ENCODE results near the gene SCART1. TPM values are rescaled to one million over a fixed set of nuclear protein-coding genes. Genes with fewer than 3 reads are reported as not detected.

SCART1 gene
- total RNA-seq, 1 donor from 2014 or later = not detected

- no peak for TF ChIP-seq CTCF (IDR thresholded peaks at IDR 0.05; ENCODE audit: insufficient read depth, low read length, poor library complexity, severe bottlenecking)
- Histone ChIP-seq H3K4me3 (ENCODE audit: low read depth, low read length) (no peak overlapping the region), H3K36me3 (ENCODE audit: control insufficient read depth, insufficient read depth, low read length) (peaks cover 2% of the 10 kb centered on the region), H3K27me3 (ENCODE audit: control insufficient read depth, insufficient read depth, low read length) (no peaks in the 10 kb centered on the region)
- DNase-seq (ENCODE audit: low read depth) = no peak
These were observed 38.0 kb upstream of the SCART1 start for GRCh38 chr10:133415752-133416151.

- Histone ChIP-seq H3K36me3 (ENCODE audit: control insufficient read depth, insufficient read depth, low read length) (no peaks in the 10 kb centered on the region), H3K4me3 (ENCODE audit: low read depth, low read length) (no peak overlapping the region), H3K27me3 (ENCODE audit: control insufficient read depth, insufficient read depth, low read length) (peaks cover 10% of the 10 kb centered on the region)
- DNase-seq (ENCODE audit: low read depth) = no peak
- no peak for TF ChIP-seq CTCF (IDR thresholded peaks at IDR 0.05; ENCODE audit: insufficient read depth, low read length, poor library complexity, severe bottlenecking)
These were observed 35.3 kb upstream of the SCART1 start for GRCh38 chr10:133418289-133418993.

DNA sequence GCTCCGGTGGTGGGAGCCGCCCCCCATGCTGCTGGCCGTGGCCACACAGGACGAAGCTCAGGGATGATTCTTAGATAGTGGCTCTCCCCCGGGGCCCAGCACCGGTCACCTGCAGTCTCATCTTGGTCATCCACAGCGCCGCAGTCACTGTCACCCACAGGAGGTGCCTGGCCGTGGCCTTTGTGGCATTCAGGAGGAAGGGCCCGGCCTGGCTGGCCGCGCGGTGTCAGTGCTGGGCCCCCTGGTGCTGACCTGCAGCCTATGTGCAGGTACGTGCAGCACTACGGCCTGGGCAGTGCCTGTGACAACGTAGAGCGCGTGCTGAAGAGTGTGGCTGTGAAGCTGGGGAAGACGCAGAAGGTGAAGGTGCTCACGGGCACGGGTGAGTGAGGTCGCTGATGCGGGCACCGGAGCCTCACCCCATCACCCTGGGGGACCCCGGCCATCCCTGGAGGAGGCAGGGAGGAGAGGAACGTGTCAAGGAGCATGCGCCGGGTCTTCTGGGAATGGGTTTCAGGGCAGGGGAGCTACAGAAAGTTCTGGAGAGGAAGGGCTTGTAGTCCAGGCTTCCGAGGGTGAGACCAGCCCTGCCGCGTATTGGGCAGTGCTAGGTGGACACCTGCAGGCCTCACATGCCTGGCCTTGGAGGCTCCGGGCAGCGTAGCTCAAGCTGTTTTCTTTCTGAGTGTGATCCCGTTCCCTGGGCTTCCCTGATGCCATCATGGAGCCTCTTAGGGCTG lies 34.4 kb upstream of the SCART1 start:
- DNase-seq (ENCODE audit: low read depth) = no peak
- H3K4me3 ChIP-seq (ENCODE audit: low read depth, low read length) = no peak overlapping the region
- peaks cover 12% of the 10 kb centered on the region for H3K27me3 ChIP-seq (ENCODE audit: control insufficient read depth, insufficient read depth, low read length)
- no peak for TF ChIP-seq CTCF (IDR thresholded peaks at IDR 0.05; ENCODE audit: insufficient read depth, low read length, poor library complexity, severe bottlenecking)
- H3K36me3 ChIP-seq (ENCODE audit: control insufficient read depth, insufficient read depth, low read length) = no peaks in the 10 kb centered on the region

- H3K4me3 ChIP-seq (ENCODE audit: low read depth, low read length) = no peak overlapping the region
- no peak for TF ChIP-seq CTCF (IDR thresholded peaks at IDR 0.05; ENCODE audit: insufficient read depth, low read length, poor library complexity, severe bottlenecking)
- peaks cover 12% of the 10 kb centered on the region for H3K27me3 ChIP-seq (ENCODE audit: control insufficient read depth, insufficient read depth, low read length)
- no peaks in the 10 kb centered on the region for H3K36me3 ChIP-seq (ENCODE audit: control insufficient read depth, insufficient read depth, low read length)
- DNase-seq (ENCODE audit: low read depth) = no peak
These were observed 33.7 kb upstream of the SCART1 start for GRCh38 chr10:133420028-133420427.

DNA sequence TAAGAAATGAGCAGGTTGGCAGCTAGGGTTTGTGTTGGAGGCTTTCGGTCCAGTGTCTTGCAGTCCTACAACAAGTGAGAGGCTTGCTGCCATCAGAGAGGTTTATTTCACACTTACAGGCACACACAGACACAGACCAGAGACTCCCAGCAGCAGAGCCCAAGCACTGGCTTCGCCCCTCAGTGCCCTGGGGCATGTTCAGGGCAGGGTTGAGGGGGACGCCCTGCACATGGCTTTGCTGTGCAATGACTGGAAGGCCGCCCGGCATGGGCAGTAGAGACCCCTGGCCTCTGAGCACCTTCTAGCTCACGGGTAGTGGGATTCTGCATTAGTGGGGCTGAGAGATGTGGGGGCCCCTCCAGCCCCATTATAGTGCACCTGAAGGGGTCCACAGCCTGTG lies 33.2 kb upstream of the SCART1 start:
- Histone ChIP-seq H3K27me3 (ENCODE audit: control insufficient read depth, insufficient read depth, low read length) (peaks cover 12% of the 10 kb centered on the region), H3K36me3 (ENCODE audit: control insufficient read depth, insufficient read depth, low read length) (no peaks in the 10 kb centered on the region), H3K4me3 (ENCODE audit: low read depth, low read length) (no peak overlapping the region)
- DNase-seq (ENCODE audit: low read depth) = no peak
- no peak for TF ChIP-seq CTCF (IDR thresholded peaks at IDR 0.05; ENCODE audit: insufficient read depth, low read length, poor library complexity, severe bottlenecking)

Measured in kidney epithelial cell (primary cell).